OCI-LY3 (cell line): ENCODE data around the gene ZNF219.

Experiments used
- H2AFZ ChIP-seq: fragments of 200-600, 300-600 bp; shearing (Covaris generic); 2 replicates; pipeline ENCODE4 v1.6.0; 2014; ENCODE audit warnings: antibody characterized with exemption, low read depth, low read length
- H3K27ac ChIP-seq: fragments of 200-600, 300-600 bp; sonication (generic); 2 replicates; pipeline ENCODE4 v1.5.1; 2014; ENCODE audit warnings: mild to moderate bottlenecking, low read length, moderate library complexity, mixed read lengths
- H3K27me3 ChIP-seq: fragments of 200-600, 300-600 bp; sonication (generic); 2 replicates; pipeline ENCODE4 v1.6.1; 2014; ENCODE audit warnings: low read depth, low read length, mixed read lengths
- H3K36me3 ChIP-seq: fragments of 200-600, 300-600 bp; sonication (generic); replicated peaks from 2 replicates; pipeline ENCODE3; 2014; ENCODE audit warnings: low read depth, low read length, mixed read lengths
- H3K4me1 ChIP-seq: fragments of 300-600, 200-600 bp; sonication (generic); 2 replicates; pipeline ENCODE4 v1.6.1; 2014; ENCODE audit warnings: low read length, mixed read lengths
- H3K4me2 ChIP-seq: fragments of 200-600, 300-600 bp; sonication (generic); 2 replicates; pipeline ENCODE4 v1.6.1; 2014; ENCODE audit warnings: low read length, mixed read lengths
- H3K4me3 ChIP-seq: fragments of 300-600, 200-600 bp; sonication (generic); 2 replicates; pipeline ENCODE4 v1.5.1; 2014; ENCODE audit warnings: antibody characterized with exemption, mild to moderate bottlenecking, low read length, moderate library complexity
- H3K79me2 ChIP-seq: fragments of 300-600, 200-600 bp; shearing (Covaris generic); 2 replicates; pipeline ENCODE4 v1.6.1; 2014; ENCODE audit warnings: mild to moderate bottlenecking, low read length, mixed read lengths
- H3K9ac ChIP-seq: fragments of 300-600, 200-600 bp; shearing (Covaris generic); 2 replicates; pipeline ENCODE4 v1.6.0; 2014; ENCODE audit warnings: mild to moderate bottlenecking, low read length, moderate library complexity
- H3K9me3 ChIP-seq: fragments of 200-600, 300-600 bp; shearing (Covaris generic); 2 replicates; pipeline ENCODE4 v1.6.1; 2014; ENCODE audit warnings: low read length, mixed read lengths; ENCODE audit not compliant: insufficient read depth
- H4K20me1 ChIP-seq: fragments of 200-600, 300-600 bp; sonication (generic); 2 replicates; pipeline ENCODE4 v1.6.1; 2016; ENCODE audit warnings: low read length, mixed read lengths; ENCODE audit not compliant: insufficient read depth
- EZH2phosphoT487 ChIP-seq: fragments of 200-600 bp; shearing (Covaris generic); IDR thresholded peaks from 2 replicates; pipeline ENCODE4 v1.6.1; 2018; ENCODE audit warnings: antibody characterized with exemption, mixed run types, low read depth
- TF ChIP-seq, protein P1 (sequence below): fragments of 200-600, 300-600 bp; sonication (generic); IDR thresholded peaks from 2 replicates; pipeline ENCODE4 v1.5.1; 2014; ENCODE audit warnings: antibody characterized with exemption, low read length, low read depth

The ZNF219 gene

DNA sequence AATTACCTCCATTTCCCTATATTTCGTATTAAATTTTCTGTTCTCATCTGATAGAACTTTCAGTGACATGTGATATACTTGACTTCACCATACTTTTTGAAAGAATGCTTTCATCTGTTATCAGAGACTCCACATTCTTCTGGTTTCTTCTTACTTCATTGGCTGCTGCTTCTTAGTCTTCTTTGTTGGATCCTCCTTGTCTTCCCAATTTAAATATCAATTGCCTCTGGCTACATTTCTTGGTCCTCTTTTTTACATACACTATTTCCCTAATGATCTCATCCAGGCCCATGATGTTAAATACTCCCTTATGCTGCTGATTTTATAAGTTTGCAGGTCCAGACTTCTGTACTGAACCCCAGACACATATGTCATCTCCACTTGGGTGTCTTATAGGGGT, 35.4 kb upstream of the ZNF219 start:
- H3K36me3 ChIP-seq = no peaks in the 10 kb centered on the region
- H4K20me1 ChIP-seq = no peaks in the 10 kb centered on the region
- H2AFZ ChIP-seq = no peak overlapping the region
- TF ChIP-seq, protein P1, sequence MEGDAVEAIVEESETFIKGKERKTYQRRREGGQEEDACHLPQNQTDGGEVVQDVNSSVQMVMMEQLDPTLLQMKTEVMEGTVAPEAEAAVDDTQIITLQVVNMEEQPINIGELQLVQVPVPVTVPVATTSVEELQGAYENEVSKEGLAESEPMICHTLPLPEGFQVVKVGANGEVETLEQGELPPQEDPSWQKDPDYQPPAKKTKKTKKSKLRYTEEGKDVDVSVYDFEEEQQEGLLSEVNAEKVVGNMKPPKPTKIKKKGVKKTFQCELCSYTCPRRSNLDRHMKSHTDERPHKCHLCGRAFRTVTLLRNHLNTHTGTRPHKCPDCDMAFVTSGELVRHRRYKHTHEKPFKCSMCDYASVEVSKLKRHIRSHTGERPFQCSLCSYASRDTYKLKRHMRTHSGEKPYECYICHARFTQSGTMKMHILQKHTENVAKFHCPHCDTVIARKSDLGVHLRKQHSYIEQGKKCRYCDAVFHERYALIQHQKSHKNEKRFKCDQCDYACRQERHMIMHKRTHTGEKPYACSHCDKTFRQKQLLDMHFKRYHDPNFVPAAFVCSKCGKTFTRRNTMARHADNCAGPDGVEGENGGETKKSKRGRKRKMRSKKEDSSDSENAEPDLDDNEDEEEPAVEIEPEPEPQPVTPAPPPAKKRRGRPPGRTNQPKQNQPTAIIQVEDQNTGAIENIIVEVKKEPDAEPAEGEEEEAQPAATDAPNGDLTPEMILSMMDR = no peak
- no peaks in the 10 kb centered on the region for H3K27me3 ChIP-seq
- no peaks in the 10 kb centered on the region for H3K4me1 ChIP-seq
- H3K9me3 ChIP-seq = no peaks in the 10 kb centered on the region
- H3K4me2 ChIP-seq = no peak overlapping the region
- no peak overlapping the region for H3K9ac ChIP-seq
- H3K79me2 ChIP-seq = no peaks in the 10 kb centered on the region
- no peak overlapping the region for H3K4me3 ChIP-seq
- H3K27ac ChIP-seq = no peak overlapping the region

DNA sequence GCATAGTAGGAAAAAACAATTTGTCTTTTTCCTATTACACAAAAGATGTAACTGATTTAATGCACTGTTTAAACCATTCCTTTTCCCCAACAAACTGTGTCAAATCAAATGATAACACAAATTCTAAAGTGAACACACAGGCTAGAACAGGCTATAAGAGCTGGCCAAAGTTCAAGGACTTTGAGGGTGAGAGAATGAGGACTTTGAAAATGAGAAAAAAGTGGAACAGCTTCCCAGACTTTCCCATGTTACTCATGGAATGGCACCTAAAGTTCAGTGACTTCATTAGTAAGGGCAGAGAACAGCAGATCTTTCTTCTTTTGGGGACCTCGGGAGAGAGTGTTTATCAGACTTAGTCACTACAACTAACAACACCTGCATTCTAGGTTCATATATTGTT, 25.0 kb upstream of the ZNF219 start:
- no peak overlapping the region for H3K9ac ChIP-seq
- no peaks in the 10 kb centered on the region for H4K20me1 ChIP-seq
- TF ChIP-seq EZH2phosphoT487 = no peak
- TF ChIP-seq, protein P1 = no peak
- peaks cover 18% of the 10 kb centered on the region; the same call in 1 of the 2 replicates for H3K27me3 ChIP-seq
- H3K4me1 ChIP-seq = no peaks in the 10 kb centered on the region; the same call in 1 of the 2 replicates
- no peak overlapping the region for H3K4me3 ChIP-seq
- no peaks in the 10 kb centered on the region for H3K79me2 ChIP-seq
- no peak overlapping the region for H3K27ac ChIP-seq
- no peaks in the 10 kb centered on the region for H3K36me3 ChIP-seq
- H3K9me3 ChIP-seq = no peaks in the 10 kb centered on the region
- H3K4me2 ChIP-seq = no peak overlapping the region
- H2AFZ ChIP-seq = no peak overlapping the region

GRCh38 chr14:21121122-21121521, 22.7 kb upstream of the ZNF219 start:
- TF ChIP-seq, protein P1 = no peak
- TF ChIP-seq EZH2phosphoT487 = no peak
- no peak overlapping the region for H2AFZ ChIP-seq
- H3K9ac ChIP-seq = no peak overlapping the region
- no peak overlapping the region for H3K27ac ChIP-seq
- H4K20me1 ChIP-seq = no peaks in the 10 kb centered on the region
- H3K27me3 ChIP-seq = peaks cover 9% of the 10 kb centered on the region; the same call in 1 of the 2 replicates
- H3K36me3 ChIP-seq = no peaks in the 10 kb centered on the region
- no peaks in the 10 kb centered on the region for H3K79me2 ChIP-seq
- no peaks in the 10 kb centered on the region for H3K9me3 ChIP-seq
- no peak overlapping the region for H3K4me3 ChIP-seq
- no peak overlapping the region for H3K4me2 ChIP-seq
- no peaks in the 10 kb centered on the region; the same call in 1 of the 2 replicates for H3K4me1 ChIP-seq

DNA sequence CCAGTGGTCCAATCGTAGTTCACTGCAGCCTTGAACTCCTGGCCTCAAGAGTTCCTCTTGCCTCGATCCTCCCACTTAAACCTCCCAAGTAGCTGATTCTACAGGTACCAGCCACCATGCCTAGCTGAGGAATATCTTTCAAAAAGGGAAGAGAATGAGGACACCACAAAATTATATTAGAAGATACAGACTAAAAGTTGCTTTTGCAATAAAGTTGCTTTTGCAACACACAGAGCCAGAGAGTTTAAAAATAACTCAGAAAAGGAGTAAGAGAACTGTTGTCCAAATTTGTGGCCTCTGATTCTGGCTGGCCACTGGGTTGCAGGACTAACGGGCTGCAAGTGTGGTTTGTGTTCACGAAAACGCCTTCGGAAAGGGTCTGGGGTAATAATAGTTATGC, 22.2 kb upstream of the ZNF219 start:
- TF ChIP-seq, protein P1 = no peak
- no peak for TF ChIP-seq EZH2phosphoT487
- Histone ChIP-seq H3K36me3 (no peaks in the 10 kb centered on the region), H3K9me3 (no peaks in the 10 kb centered on the region), H3K79me2 (no peaks in the 10 kb centered on the region), H3K4me1 (no peaks in the 10 kb centered on the region; the same call in 1 of the 2 replicates), H3K4me2 (no peak overlapping the region), H3K9ac (no peak overlapping the region), H3K27me3 (0 out of 2 replicates have a peak, but pooled peaks cover 5% of the 10 kb centered on the region), H3K4me3 (no peak overlapping the region), H2AFZ (no peak overlapping the region), H4K20me1 (no peaks in the 10 kb centered on the region), H3K27ac (no peak overlapping the region)
